Thyroid gland (tissue), 4 donors: Measurements from ENCODE around the gene CCDC78.
"Not testable (repeated sequence)": the region's sequence is repeated elsewhere in the genome, so short reads cannot be mapped to it uniquely, and the experiment has no call there.

Source experiments
- POLR2A ChIP-seq, 2 donors: fragments of 450-650 bp; IDR thresholded peaks; one replicate each; pipeline ENCODE4 v1.6.1; 2017; ENCODE audit warnings: antibody characterized with exemption in 2 of 2, mild to moderate bottlenecking in 2 of 2, moderate library complexity in 1 of 2
- TF ChIP-seq, protein P1 (sequence below), 6 experiments: fragments of 200-600 bp in 3 of 6; fragments of 450-650 bp in 3 of 6; sonication (generic) in 3 of 6; IDR thresholded peaks; one replicate each; pipeline ENCODE4 v1.5.1; 2016 to 2019; ENCODE audit warnings: antibody characterized with exemption in 6 of 6, mild to moderate bottlenecking in 2 of 6, inconsistent platforms in 1 of 6, moderate library complexity in 1 of 6

DNA sequence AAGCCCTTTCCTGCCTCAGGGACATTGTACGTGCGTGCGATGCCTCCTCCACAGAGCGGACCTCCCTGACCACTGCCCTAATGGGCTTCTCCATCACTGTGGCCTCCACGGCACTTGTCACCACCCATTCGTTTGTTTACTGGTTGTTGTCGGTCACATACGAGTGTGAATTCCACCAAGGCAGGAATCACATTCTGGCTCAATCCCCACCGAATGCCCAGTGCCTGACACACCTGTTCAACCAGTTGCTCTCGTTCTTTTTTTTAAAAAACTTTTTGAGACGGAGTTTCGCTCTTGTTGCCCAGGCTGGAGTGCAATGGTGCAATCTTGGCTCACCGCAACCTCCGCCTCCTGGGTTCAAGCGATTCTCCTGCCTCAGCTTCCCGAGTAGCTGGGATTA, 35.0 kb downstream of the CCDC78 start:
- TF ChIP-seq, protein P1, sequence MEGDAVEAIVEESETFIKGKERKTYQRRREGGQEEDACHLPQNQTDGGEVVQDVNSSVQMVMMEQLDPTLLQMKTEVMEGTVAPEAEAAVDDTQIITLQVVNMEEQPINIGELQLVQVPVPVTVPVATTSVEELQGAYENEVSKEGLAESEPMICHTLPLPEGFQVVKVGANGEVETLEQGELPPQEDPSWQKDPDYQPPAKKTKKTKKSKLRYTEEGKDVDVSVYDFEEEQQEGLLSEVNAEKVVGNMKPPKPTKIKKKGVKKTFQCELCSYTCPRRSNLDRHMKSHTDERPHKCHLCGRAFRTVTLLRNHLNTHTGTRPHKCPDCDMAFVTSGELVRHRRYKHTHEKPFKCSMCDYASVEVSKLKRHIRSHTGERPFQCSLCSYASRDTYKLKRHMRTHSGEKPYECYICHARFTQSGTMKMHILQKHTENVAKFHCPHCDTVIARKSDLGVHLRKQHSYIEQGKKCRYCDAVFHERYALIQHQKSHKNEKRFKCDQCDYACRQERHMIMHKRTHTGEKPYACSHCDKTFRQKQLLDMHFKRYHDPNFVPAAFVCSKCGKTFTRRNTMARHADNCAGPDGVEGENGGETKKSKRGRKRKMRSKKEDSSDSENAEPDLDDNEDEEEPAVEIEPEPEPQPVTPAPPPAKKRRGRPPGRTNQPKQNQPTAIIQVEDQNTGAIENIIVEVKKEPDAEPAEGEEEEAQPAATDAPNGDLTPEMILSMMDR (IDR thresholded peaks at IDR 0.05), result not testable (repeated sequence)
- not testable (repeated sequence) for TF ChIP-seq POLR2A (IDR thresholded peaks at IDR 0.05)
